Upper lobe of left lung (tissue), 6 donors: ENCODE measurements around the gene TEX13B. TPM values are rescaled to one million over a fixed set of nuclear protein-coding genes. Genes with fewer than 3 reads are reported as not detected.

ENCODE experiments used
- ATAC-seq, 2 donors: fragments of 200-7000 bp; cut with Tn5 transposase; one replicate each; pipeline ENCODE4 v1.9.1; 2022; ENCODE audit warnings: mild to moderate bottlenecking in 2 of 2, moderate library complexity in 2 of 2; ENCODE audit not compliant: low FRiP score in 2 of 2
- DNase-seq, 2 donors: peaks; one replicate each; pipeline ENCODE4 v3.0.0-alpha.2; 2019 to 2020
- H3K27ac ChIP-seq, 4 donors: fragments of 200-600 bp; sonication (generic); one replicate each; pipeline ENCODE4 v1.5.1; 2016 to 2019
- H3K27me3 ChIP-seq, 4 donors: fragments of 200-600 bp; sonication (generic); one replicate each; pipeline ENCODE4 v1.5.1; 2017 to 2019
- H3K36me3 ChIP-seq, 4 donors: fragments of 200-600 bp; sonication (generic); one replicate each; pipeline ENCODE4 v1.5.1; 2016 to 2019
- H3K4me1 ChIP-seq, 4 donors: fragments of 200-600 bp; sonication (generic); one replicate each; pipeline ENCODE4 v1.5.1; 2018 to 2019
- H3K4me3 ChIP-seq, 4 donors: fragments of 200-600 bp; sonication (generic); one replicate each; pipeline ENCODE4 v1.5.1; 2017 to 2019; ENCODE audit warnings: mild to moderate bottlenecking in 2 of 4, moderate library complexity in 1 of 4
- H3K9me3 ChIP-seq, 4 donors: fragments of 200-600 bp; sonication (generic); one replicate each; pipeline ENCODE4 v1.5.1; 2018 to 2019
- CTCF ChIP-seq, 6 experiments: fragments of 450-650 bp in 4 of 6; fragments of 200-600 bp in 2 of 6; sonication (generic) in 2 of 6; IDR thresholded peaks; one replicate each; pipeline ENCODE4 v1.5.1; 2016 to 2019; ENCODE audit warnings: antibody characterized with exemption in 6 of 6
- EP300 ChIP-seq, 4 donors: sonication (generic); formaldehyde crosslinking; IDR thresholded peaks; one replicate each; pipeline ENCODE4 v1.5.1; 2017; ENCODE audit warnings: antibody characterized with exemption in 4 of 4, control low read depth in 2 of 4
- POLR2A ChIP-seq, 4 donors: fragments of 450-650 bp; IDR thresholded peaks; one replicate each; pipeline ENCODE4 v1.5.1; 2016 to 2017; ENCODE audit warnings: antibody characterized with exemption in 4 of 4, mild to moderate bottlenecking in 2 of 4
- POLR2AphosphoS5 ChIP-seq, 2 donors: sonication (generic); formaldehyde crosslinking; IDR thresholded peaks; one replicate each; pipeline ENCODE4 v1.5.1; 2017; ENCODE audit warnings: antibody characterized with exemption in 2 of 2
- WGBS, 2 donors: methylation state at CpG; one replicate each; pipeline ENCODE4 v1.1.5; 2017 to 2018; 5-methylcytosine and 5-hydroxymethylcytosine counted together
- total RNA-seq, 6 donors: library from RNA; depleted of rRNA in 4 of 6; stranded (reverse); fragments of >200 nt in 4 of 6; gene quantifications; one replicate each; pipeline versions ENCODE4 v1.1.0 to v1.2.1, GENCODE V29; 2016 to 2021
- donor health status: DM: no; HTN: no; CAD: no; lungs with moderate emphysema.
- donor health status: DM: no; HTN: yes; CAD: no; lungs with severe emphysema.

The TEX13B gene
- total RNA-seq, 6 donors from 2014 or later: not detected

GRCh38 chrX:108025376-108025775, 43.2 kb upstream of the TEX13B start:
- H3K4me3 ChIP-seq: no peak overlapping the region
- WGBS, 2 donors: 90 to 96% methylated on average over 1 of the region's 1 CpG

GRCh38 chrX:108022491-108023089, 40.4 kb upstream of the TEX13B start:
- H3K4me3 ChIP-seq: no peak overlapping the region
- H3K27me3 ChIP-seq: no peaks in the 10 kb centered on the region
- no peaks in the 10 kb centered on the region for H3K9me3 ChIP-seq
- no peaks in the 10 kb centered on the region for H3K36me3 ChIP-seq
- WGBS, 2 donors: 54 to 64% methylated on average over 1 of the region's 1 CpG
- no peak overlapping the region for H3K27ac ChIP-seq
- no peak for DNase-seq
- H3K4me1 ChIP-seq: no peaks in the 10 kb centered on the region
- TF ChIP-seq CTCF (IDR thresholded peaks at IDR 0.05): no peak
- no peak for TF ChIP-seq EP300 (IDR thresholded peaks at IDR 0.05)
- TF ChIP-seq POLR2AphosphoS5 (IDR thresholded peaks at IDR 0.05): no peak
- no peak for ATAC-seq

More at GRCh38 chrX:108025376-108025775, 43.2 kb upstream of the TEX13B start:
- Histone ChIP-seq H3K27me3 (no peaks in the 10 kb centered on the region), H3K27ac (no peak overlapping the region), H3K9me3 (no peaks in the 10 kb centered on the region), H3K36me3 (no peaks in the 10 kb centered on the region), H3K4me1 (no peaks in the 10 kb centered on the region)
- no peak for TF ChIP-seq POLR2AphosphoS5 (IDR thresholded peaks at IDR 0.05)
- TF ChIP-seq EP300 (IDR thresholded peaks at IDR 0.05): no peak
- no peak for TF ChIP-seq POLR2A (IDR thresholded peaks at IDR 0.05)
- no peak for TF ChIP-seq CTCF (IDR thresholded peaks at IDR 0.05)
- DNase-seq (no peak), ATAC-seq (no peak)

GRCh38 chrX:108020631-108021030, 38.5 kb upstream of the TEX13B start:
- Histone ChIP-seq H3K9me3 (no peaks in the 10 kb centered on the region), H3K4me1 (no peaks in the 10 kb centered on the region), H3K4me3 (no peak overlapping the region), H3K36me3 (no peaks in the 10 kb centered on the region), H3K27me3 (no peaks in the 10 kb centered on the region), H3K27ac (no peak overlapping the region)
- no peak for ATAC-seq
- no peak for DNase-seq
- TF ChIP-seq CTCF (IDR thresholded peaks at IDR 0.05): peak in 4 of 6 experiments; percentile 24 to 50 (median 38)
- TF ChIP-seq POLR2A (IDR thresholded peaks at IDR 0.05): no peak
- no peak for TF ChIP-seq POLR2AphosphoS5 (IDR thresholded peaks at IDR 0.05)
- 14 to 17% methylated on average over 2 of the region's 2 CpGs for WGBS, 2 donors

GRCh38 chrX:108019382-108019875, 37.3 kb upstream of the TEX13B start:
- H3K36me3 ChIP-seq: no peaks in the 10 kb centered on the region
- H3K9me3 ChIP-seq: no peaks in the 10 kb centered on the region
- no peak overlapping the region for H3K27ac ChIP-seq
- no peaks in the 10 kb centered on the region for H3K27me3 ChIP-seq
- DNase-seq (no peak), ATAC-seq (no peak)
- TF ChIP-seq CTCF (IDR thresholded peaks at IDR 0.05): no peak
- TF ChIP-seq POLR2A (IDR thresholded peaks at IDR 0.05): no peak
- no peak for TF ChIP-seq POLR2AphosphoS5 (IDR thresholded peaks at IDR 0.05)
- no peak for TF ChIP-seq EP300 (IDR thresholded peaks at IDR 0.05)
- no peaks in the 10 kb centered on the region for H3K4me1 ChIP-seq
- H3K4me3 ChIP-seq: no peak overlapping the region
- WGBS, 2 donors: 51 to 67% methylated on average over 1 to 3 of the region's 3 CpGs
